ENCODE data around the gene LRG1. TPM values are rescaled to one million over a fixed set of nuclear protein-coding genes. Genes with fewer than 3 reads are reported as not detected.

The LRG1 gene
- total RNA-seq, 1 donor from 2014 or later = 14.9 TPM

- intact Hi-C loops (cut with DNase I) = no loop called here
- no peak for TF ChIP-seq CTCF (IDR thresholded peaks at IDR 0.05)
- Histone ChIP-seq H3K36me3 (peaks cover 87% of the 10 kb centered on the region), H3K27ac (no peak overlapping the region), H3K4me1 (no peaks in the 10 kb centered on the region), H3K4me3 (no peak overlapping the region), H3K27me3 (ENCODE audit: low read depth) (no peaks in the 10 kb centered on the region), H3K9me3 (no peaks in the 10 kb centered on the region)
- no peak for DNase-seq
- no peak for ATAC-seq
These were observed 46.5 kb downstream of the LRG1 start for GRCh38 chr19:4493104-4493928.

GRCh38 chr19:4492337-4493103 is 47.3 kb downstream of the LRG1 start:
- TF ChIP-seq CTCF (IDR thresholded peaks at IDR 0.05) = no peak
- Histone ChIP-seq H3K36me3 (peaks cover 82% of the 10 kb centered on the region), H3K9me3 (no peaks in the 10 kb centered on the region), H3K27me3 (ENCODE audit: low read depth) (no peaks in the 10 kb centered on the region), H3K4me3 (no peak overlapping the region), H3K27ac (no peak overlapping the region), H3K4me1 (no peaks in the 10 kb centered on the region)
- DNase-seq (no peak), ATAC-seq (no peak)
- intact Hi-C loops (cut with DNase I) = no loop called here

- H3K4me1 ChIP-seq = no peaks in the 10 kb centered on the region
- H3K4me3 ChIP-seq = no peak overlapping the region
- H3K27ac ChIP-seq = no peak overlapping the region
- no peaks in the 10 kb centered on the region for H3K27me3 ChIP-seq (ENCODE audit: low read depth)
- peaks cover 75% of the 10 kb centered on the region for H3K36me3 ChIP-seq
- ATAC-seq (no peak), DNase-seq (no peak)
- intact Hi-C loops (cut with DNase I) = no loop called here
- no peak for TF ChIP-seq CTCF (IDR thresholded peaks at IDR 0.05)
- no peaks in the 10 kb centered on the region for H3K9me3 ChIP-seq
These were observed 48.4 kb downstream of the LRG1 start for GRCh38 chr19:4491446-4491845.

GRCh38 chr19:4488496-4488895 is 51.3 kb downstream of the LRG1 start:
- DNase-seq (no peak), ATAC-seq (no peak)
- no peak for TF ChIP-seq CTCF (IDR thresholded peaks at IDR 0.05)
- H3K27ac ChIP-seq = no peak overlapping the region
- intact Hi-C loops (cut with DNase I) = no loop called here
- H3K36me3 ChIP-seq = peaks cover 53% of the 10 kb centered on the region
- H3K27me3 ChIP-seq (ENCODE audit: low read depth) = no peaks in the 10 kb centered on the region
- H3K9me3 ChIP-seq = no peaks in the 10 kb centered on the region
- H3K4me1 ChIP-seq = no peaks in the 10 kb centered on the region
- H3K4me3 ChIP-seq = no peak overlapping the region

- no peak overlapping the region for H3K27ac ChIP-seq
- H3K9me3 ChIP-seq = no peaks in the 10 kb centered on the region
- no peaks in the 10 kb centered on the region for H3K4me1 ChIP-seq
- DNase-seq (no peak), ATAC-seq (no peak)
- intact Hi-C loops (cut with DNase I) = no loop called here
- no peak overlapping the region for H3K4me3 ChIP-seq
- H3K27me3 ChIP-seq (ENCODE audit: low read depth) = no peaks in the 10 kb centered on the region
- TF ChIP-seq CTCF (IDR thresholded peaks at IDR 0.05) = no peak
- H3K36me3 ChIP-seq = peaks cover 59% of the 10 kb centered on the region
These were observed 52.3 kb downstream of the LRG1 start for GRCh38 chr19:4487572-4487971.

Other genes starting within 250 kb of the LRG1 start
- 1.7 TPM for gene TMIGD2, start 237.6 kb downstream of the LRG1 start, total RNA-seq
- gene FSD1, start 235.4 kb downstream of the LRG1 start, total RNA-seq = 0.62 TPM
- gene STAP2, start 201.2 kb downstream of the LRG1 start, total RNA-seq = 11.8 TPM
- 41.2 TPM for gene MPND, start 196.5 kb downstream of the LRG1 start, total RNA-seq
- gene SH3GL1, start 139.5 kb downstream of the LRG1 start, total RNA-seq = 44.3 TPM
- 7.2 TPM for gene CHAF1A, start 137.4 kb downstream of the LRG1 start, total RNA-seq
- gene UBXN6, start 82.2 kb downstream of the LRG1 start, total RNA-seq = 86.1 TPM
- 29.4 TPM for gene HDGFL2, start 67.7 kb downstream of the LRG1 start, total RNA-seq
- 4.6 TPM for gene PLIN4, start 21.6 kb downstream of the LRG1 start, total RNA-seq
- gene PLIN5, start 4.8 kb downstream of the LRG1 start, total RNA-seq = 19.9 TPM
- 11.3 TPM for gene SEMA6B, start 19.6 kb upstream of the LRG1 start, total RNA-seq
- 11.2 TPM for gene TNFAIP8L1, start 99.5 kb upstream of the LRG1 start, total RNA-seq
- gene MYDGF, start 130.3 kb upstream of the LRG1 start, total RNA-seq = 91.6 TPM
- 79.6 TPM for gene DPP9, start 183.8 kb upstream of the LRG1 start, total RNA-seq